GM19099 (cell line): ENCODE results near the gene KIF17.

ENCODE experiments used
- POLR2A ChIP-seq: IDR thresholded peaks from 3 replicates; pipeline ENCODE4 v1.6.1; 2011; ENCODE audit warnings: low read depth; ENCODE audit not compliant: insufficient read length; ENCODE audit errors: extremely low read depth

KIF17 gene

GRCh38 chr1:20618550-20618949 is 99.3 kb downstream of the KIF17 start:
- no peak for TF ChIP-seq POLR2A

GRCh38 chr1:20616847-20617487 is 100.8 kb downstream of the KIF17 start:
- TF ChIP-seq POLR2A = no peak

- TF ChIP-seq POLR2A = no peak
Measured at GRCh38 chr1:20615946-20616846, 101.6 kb downstream of the KIF17 start.

- no peak for TF ChIP-seq POLR2A
Measured at GRCh38 chr1:20614131-20614579, 103.7 kb downstream of the KIF17 start.
